Eye (tissue), 1 donor: ENCODE measurements around the gene EHMT1.

Experiments
- DNase-seq: peaks from one replicate; pipeline ENCODE4 v3.0.0-alpha.2; 2015

EHMT1 gene

GRCh38 chr9:137618105-137619067 lies at the start of gene EHMT1:
TSS of gene EHMT1 (plus strand) at chr9:137619005. CDS start at chr9:137619029, 24 bp downstream.
- peak; percentile 96 for DNase-seq

- DNase-seq: no peak
Measured at GRCh38 chr9:137569609-137570203, 49.1 kb upstream of the EHMT1 start.

DNA sequence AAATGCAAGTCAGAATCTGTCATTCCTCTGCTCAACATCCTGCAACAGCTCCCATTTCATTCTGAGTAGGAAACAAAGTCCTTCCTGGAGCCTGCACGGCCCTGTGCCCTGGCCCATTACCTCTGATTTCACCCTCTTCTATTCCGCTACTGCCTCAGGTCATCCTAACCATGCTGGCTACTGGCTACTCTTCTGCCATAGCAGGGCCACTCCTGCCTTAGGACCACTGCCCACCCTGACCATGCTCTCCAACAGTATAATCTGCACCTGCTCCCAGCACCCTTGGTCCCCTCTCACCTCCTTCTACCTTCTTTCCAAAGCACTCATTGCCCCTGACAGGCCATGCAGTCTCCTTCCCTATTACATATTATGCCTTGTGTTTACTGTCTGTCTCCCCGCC lies 48.2 kb upstream of the EHMT1 start:
- no peak for DNase-seq

DNA sequence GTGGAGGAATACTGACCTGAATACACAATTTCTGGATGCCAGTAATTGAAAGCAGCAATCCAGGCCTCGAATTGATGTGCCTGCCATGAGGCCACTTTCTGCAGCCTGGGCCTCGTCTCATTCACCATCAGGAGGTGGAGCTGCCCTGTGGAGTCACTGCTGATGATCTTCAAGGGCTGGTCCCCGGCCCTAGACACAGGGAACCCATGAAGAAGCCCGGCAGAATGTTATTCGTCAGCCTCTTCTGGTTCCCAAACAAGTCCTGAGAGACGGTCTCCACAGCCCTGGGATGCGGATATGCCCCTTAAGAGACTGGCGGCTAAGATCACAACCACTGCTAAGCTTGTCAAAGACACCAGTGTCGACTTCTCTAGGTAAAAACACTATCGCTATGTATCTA lies 44.6 kb upstream of the EHMT1 start:
- no peak for DNase-seq

- DNase-seq: no peak
Measured at GRCh38 chr9:137575364-137575715, 43.5 kb upstream of the EHMT1 start.

- DNase-seq: no peak
Measured at GRCh38 chr9:137575716-137576411, 42.9 kb upstream of the EHMT1 start.

DNA sequence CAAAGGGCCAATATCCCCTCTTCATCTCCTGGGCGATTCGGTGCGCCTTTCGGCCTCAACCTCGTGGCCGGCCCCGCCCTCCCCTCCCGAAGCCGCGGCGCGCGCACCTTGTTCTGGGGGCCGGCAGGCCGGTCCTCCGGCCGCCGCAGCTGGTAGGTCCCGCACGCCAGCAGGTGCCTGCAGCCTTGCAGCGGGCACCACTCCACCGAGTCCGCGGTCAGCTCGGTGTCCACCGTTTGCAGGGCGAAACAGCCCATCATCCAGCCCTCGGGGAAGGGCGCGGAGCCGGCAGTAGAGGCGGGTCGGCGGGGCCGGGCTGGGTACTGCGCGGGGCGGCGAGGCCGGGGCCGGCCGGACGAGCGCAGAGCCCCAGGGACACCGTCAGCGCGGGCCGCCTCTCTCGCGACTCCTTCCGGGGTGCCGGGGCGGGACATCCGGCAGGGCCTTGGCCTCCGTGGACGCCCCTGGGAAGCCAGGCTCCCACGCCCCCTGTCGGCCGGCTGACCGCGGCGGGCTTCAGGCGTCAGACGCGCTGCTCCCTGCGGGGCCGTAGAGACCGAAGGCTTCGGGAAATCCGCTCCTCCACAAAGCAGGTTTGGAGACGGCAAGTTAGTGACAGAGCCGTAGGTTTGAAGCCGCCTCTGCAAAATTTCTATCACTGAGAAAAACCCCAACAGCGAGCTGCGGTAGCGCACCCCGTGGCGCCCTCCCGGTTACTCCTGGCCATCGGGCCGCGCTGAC lies 40.1 kb upstream of the EHMT1 start, which contains the start of gene DPH7:
Gene DPH7 (minus strand): TSS at position 408 of the 741 bp plus-strand sequence. CDS start 148 bp downstream, at position 260.
- DNase-seq: peak; percentile 97

- no peak for DNase-seq
Measured at GRCh38 chr9:137579259-137579604, 39.6 kb upstream of the EHMT1 start.

GRCh38 chr9:137580209-137580953 lies 38.4 kb upstream of the EHMT1 start:
- no peak for DNase-seq

DNA sequence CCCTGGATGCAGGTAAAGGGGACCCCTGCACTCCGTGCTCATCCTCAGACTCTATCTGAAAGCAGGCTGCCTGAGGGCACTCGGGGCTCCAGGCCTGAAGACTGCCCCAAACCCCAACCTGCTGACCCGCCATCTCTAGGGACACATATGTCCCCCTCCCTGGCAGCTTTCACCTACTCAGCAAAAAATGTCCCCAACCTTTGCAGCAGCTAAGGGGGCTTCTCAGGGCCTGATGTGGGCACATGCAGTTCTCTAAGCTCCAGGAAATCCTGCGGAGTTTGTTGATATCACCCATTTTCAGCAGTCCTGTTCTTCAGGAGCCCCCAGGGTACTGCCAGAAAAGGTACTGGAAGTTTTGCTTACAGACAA lies 37.9 kb upstream of the EHMT1 start:
- no peak for DNase-seq

DNA sequence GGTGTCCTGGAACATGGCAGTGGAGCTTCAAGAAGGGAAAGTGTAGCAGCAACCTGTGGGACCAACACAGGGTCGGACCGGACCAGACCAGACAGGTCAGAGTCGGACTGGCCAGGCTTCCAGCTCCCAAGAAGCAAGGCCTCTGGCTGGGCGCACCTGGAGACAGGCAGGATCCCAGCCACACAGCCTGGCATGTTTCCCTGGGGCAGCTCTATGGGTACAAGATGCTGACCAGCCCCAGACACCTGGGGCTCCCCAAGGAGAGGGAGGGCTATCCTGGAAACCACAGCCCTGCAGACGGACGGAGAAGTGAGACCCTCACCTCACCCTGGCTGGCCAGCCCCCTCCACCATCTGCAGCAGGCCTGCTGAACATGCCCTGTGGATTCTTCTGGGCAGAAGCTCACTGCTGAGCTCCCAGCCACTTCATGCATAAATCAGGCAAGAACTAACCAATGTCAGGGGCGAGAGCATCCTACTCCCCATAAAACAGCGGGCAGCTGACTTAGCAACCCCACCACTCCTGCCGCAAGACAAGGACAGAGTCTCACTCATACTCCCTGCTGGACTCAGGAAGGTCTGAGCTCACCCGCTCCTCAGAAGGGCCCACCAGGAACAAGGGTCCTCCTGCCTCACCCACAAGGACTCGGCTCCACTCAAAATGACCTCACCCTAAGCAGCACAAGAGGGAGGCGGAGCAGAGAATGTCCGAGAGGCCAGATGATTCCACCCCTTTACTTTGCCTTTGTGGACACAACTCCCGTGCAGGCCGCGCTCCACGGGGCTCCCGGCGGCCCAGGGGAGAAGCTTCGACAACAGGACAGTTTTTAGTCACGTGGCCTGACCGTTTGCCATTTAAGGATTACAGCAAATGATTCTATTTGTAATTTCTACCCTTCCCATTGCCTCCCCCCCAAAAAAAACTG lies 37.2 kb upstream of the EHMT1 start:
- no peak for DNase-seq

GRCh38 chr9:137582286-137582860 lies 36.4 kb upstream of the EHMT1 start:
- DNase-seq: no peak

GRCh38 chr9:137583347-137583746 lies 35.5 kb upstream of the EHMT1 start:
- DNase-seq: no peak

- no peak for DNase-seq
Measured at GRCh38 chr9:137583957-137584356, 34.8 kb upstream of the EHMT1 start.

GRCh38 chr9:137586854-137587253 lies 32.0 kb upstream of the EHMT1 start:
- no peak for DNase-seq

DNA sequence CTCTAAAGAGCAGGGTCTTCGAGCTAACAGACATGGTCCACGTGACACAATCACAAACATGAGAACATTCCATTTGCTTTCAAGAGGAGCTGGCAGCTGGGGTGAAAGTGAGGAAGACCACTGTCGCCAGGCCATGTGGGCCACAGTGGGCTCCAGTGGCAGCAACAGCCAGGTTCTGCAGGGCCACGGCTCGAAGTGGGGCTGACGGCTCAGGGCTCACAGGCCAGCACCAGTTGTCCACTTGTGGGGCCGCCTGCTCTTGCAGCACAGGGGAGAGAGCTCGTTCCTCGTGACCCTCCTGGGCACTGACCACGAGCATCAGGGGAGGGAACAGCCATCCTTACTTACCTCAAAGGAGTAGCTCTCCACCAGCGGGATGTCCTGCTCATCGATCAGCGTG lies 30.5 kb upstream of the EHMT1 start:
- no peak for DNase-seq

GRCh38 chr9:137588891-137589290 lies 29.9 kb upstream of the EHMT1 start:
- no peak for DNase-seq

GRCh38 chr9:137589441-137590122 lies 29.2 kb upstream of the EHMT1 start:
- peak; percentile 28 for DNase-seq

DNA sequence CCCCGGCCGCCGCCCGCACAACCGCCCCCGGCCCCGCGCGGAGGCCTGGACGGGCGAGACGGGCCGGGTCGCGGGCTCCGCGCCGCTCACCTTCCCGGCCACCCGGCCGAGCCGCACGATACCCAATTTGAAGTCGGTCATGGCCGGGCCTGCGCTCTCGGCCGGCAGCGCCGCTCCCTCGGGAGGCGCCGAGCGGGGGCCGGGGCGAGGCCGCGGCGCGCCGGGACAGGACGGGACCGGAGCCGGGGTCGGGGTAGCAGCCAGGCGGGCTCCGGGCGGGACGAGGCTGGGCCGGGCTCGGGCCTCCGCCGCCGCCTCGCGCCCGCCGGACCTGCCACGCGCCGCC lies 28.7 kb upstream of the EHMT1 start:
- DNase-seq: no peak
